HG02588 (cell line): ENCODE results near the gene PDLIM7.

Experiments used
- ATAC-seq: cut with Tn5 transposase; IDR thresholded peaks from one replicate; pipeline ENCODE4 v1.9.1; 2021; ENCODE audit warnings: mild to moderate bottlenecking, moderate library complexity; ENCODE audit not compliant: unreplicated experiment

The PDLIM7 gene

GRCh38 chr5:177446200-177447065, 51.0 kb downstream of the PDLIM7 start, which contains the start of gene PRR7:
Gene PRR7, plus strand, starts transcription at chr5:177446814. Its CDS starts 8,254 bp downstream, at chr5:177455068.
- ATAC-seq = peak; percentile 43

- no peak for ATAC-seq
These were observed 51.5 kb downstream of the PDLIM7 start for GRCh38 chr5:177445917-177446199.

- no peak for ATAC-seq
These were observed 52.1 kb downstream of the PDLIM7 start for GRCh38 chr5:177445052-177445916.

- no peak for ATAC-seq
These were observed 53.0 kb downstream of the PDLIM7 start for GRCh38 chr5:177444106-177445051.

GRCh38 chr5:177443144-177443983, 54.0 kb downstream of the PDLIM7 start:
- no peak for ATAC-seq

- no peak for ATAC-seq
These were observed 55.2 kb downstream of the PDLIM7 start for GRCh38 chr5:177442066-177442826.

- no peak for ATAC-seq
These were observed 56.2 kb downstream of the PDLIM7 start for GRCh38 chr5:177440990-177441780.

GRCh38 chr5:177440211-177440989, 57.0 kb downstream of the PDLIM7 start:
- ATAC-seq = no peak

- no peak for ATAC-seq
These were observed 57.8 kb downstream of the PDLIM7 start for GRCh38 chr5:177439518-177440053.

- ATAC-seq = no peak
These were observed 58.9 kb downstream of the PDLIM7 start for GRCh38 chr5:177438468-177438867.

- no peak for ATAC-seq
These were observed 59.8 kb downstream of the PDLIM7 start for GRCh38 chr5:177437623-177438022.

GRCh38 chr5:177435847-177436536, 61.4 kb downstream of the PDLIM7 start:
- ATAC-seq = no peak

- ATAC-seq = no peak
These were observed 62.3 kb downstream of the PDLIM7 start for GRCh38 chr5:177434942-177435738.

- ATAC-seq = no peak
These were observed 63.0 kb downstream of the PDLIM7 start for GRCh38 chr5:177434437-177434836.

- ATAC-seq = no peak
These were observed 63.7 kb downstream of the PDLIM7 start for GRCh38 chr5:177433658-177434217.
